Muscle layer of duodenum (tissue), 2 donors: Measurements from ENCODE around the gene ANKMY1.

ENCODE experiments used
- H3K27ac ChIP-seq: one replicate; pipeline ENCODE4 v1.7.0; 2013; ENCODE audit warnings: mild to moderate bottlenecking, low read length
- H3K27me3 ChIP-seq: one replicate; pipeline ENCODE4 v1.7.0; 2013; ENCODE audit warnings: low read depth, mild to moderate bottlenecking, control low read depth, low read length
- H3K36me3 ChIP-seq, 2 donors: one replicate each; pipeline ENCODE4 v1.7.0; 2013; ENCODE audit warnings: low read length in 2 of 2, control low read depth in 1 of 2, mild to moderate bottlenecking in 1 of 2; ENCODE audit not compliant: insufficient read depth in 2 of 2, control insufficient read depth in 1 of 2
- H3K4me1 ChIP-seq, 2 donors: one replicate each; pipeline ENCODE4 v1.7.0; 2013; ENCODE audit warnings: low read length in 2 of 2, mild to moderate bottlenecking in 2 of 2, control low read depth in 1 of 2, moderate library complexity in 1 of 2; ENCODE audit not compliant: insufficient read depth in 2 of 2, control insufficient read depth in 1 of 2
- H3K4me3 ChIP-seq, 2 donors: one replicate each; pipeline ENCODE4 v1.7.0; 2013; ENCODE audit warnings: low read length in 2 of 2, low read depth in 1 of 2, mild to moderate bottlenecking in 1 of 2
- H3K9me3 ChIP-seq, 2 donors: one replicate each; pipeline ENCODE4 v1.7.0; 2013; ENCODE audit warnings: low read length in 2 of 2, control low read depth in 1 of 2, mild to moderate bottlenecking in 1 of 2; ENCODE audit not compliant: control insufficient read depth in 1 of 2
- donor health status: healthy.

ANKMY1 gene

GRCh38 chr2:240510513-240511210 lies 47.1 kb downstream of the ANKMY1 start:
- H3K27ac ChIP-seq: no peak overlapping the region
- peaks cover 0 to 5% of the 10 kb centered on the region in 2 donors for H3K36me3 ChIP-seq

GRCh38 chr2:240509667-240510512 lies 47.9 kb downstream of the ANKMY1 start:
- peaks cover 0 to 5% of the 10 kb centered on the region in 2 donors for H3K36me3 ChIP-seq
- no peaks in the 10 kb centered on the region for H3K27me3 ChIP-seq
- no peak overlapping the region for H3K4me3 ChIP-seq
- no peaks in the 10 kb centered on the region for H3K9me3 ChIP-seq
- H3K4me1 ChIP-seq: peaks cover 3 to 5% of the 10 kb centered on the region in 2 donors
- no peak overlapping the region for H3K27ac ChIP-seq

More at GRCh38 chr2:240510513-240511210, 47.1 kb downstream of the ANKMY1 start:
- Histone ChIP-seq H3K9me3 (no peaks in the 10 kb centered on the region), H3K4me3 (no peak overlapping the region), H3K27me3 (no peaks in the 10 kb centered on the region), H3K4me1 (peaks cover 3 to 5% of the 10 kb centered on the region in 2 donors)

GRCh38 chr2:240508832-240509545 lies 48.8 kb downstream of the ANKMY1 start:
- Histone ChIP-seq H3K4me3 (no peak overlapping the region), H3K4me1 (peaks cover 2 to 3% of the 10 kb centered on the region in 2 donors), H3K36me3 (peaks cover 0 to 5% of the 10 kb centered on the region in 2 donors), H3K27me3 (no peaks in the 10 kb centered on the region), H3K27ac (no peak overlapping the region), H3K9me3 (no peaks in the 10 kb centered on the region)

- Histone ChIP-seq H3K27ac (no peak overlapping the region), H3K9me3 (no peaks in the 10 kb centered on the region), H3K4me1 (no peaks in the 10 kb centered on the region), H3K4me3 (no peak overlapping the region), H3K36me3 (peaks cover 0 to 5% of the 10 kb centered on the region in 2 donors), H3K27me3 (no peaks in the 10 kb centered on the region)
These were observed 50.0 kb downstream of the ANKMY1 start for GRCh38 chr2:240507778-240508251.

- Histone ChIP-seq H3K36me3 (peaks cover 0 to 5% of the 10 kb centered on the region in 2 donors), H3K4me3 (no peak overlapping the region)
These were observed 50.6 kb downstream of the ANKMY1 start for GRCh38 chr2:240507060-240507777.

GRCh38 chr2:240506406-240507059 lies 51.3 kb downstream of the ANKMY1 start:
- Histone ChIP-seq H3K27ac (no peak overlapping the region), H3K27me3 (no peaks in the 10 kb centered on the region), H3K4me1 (no peaks in the 10 kb centered on the region), H3K4me3 (no peak overlapping the region), H3K9me3 (no peaks in the 10 kb centered on the region), H3K36me3 (peaks cover 0 to 5% of the 10 kb centered on the region in 2 donors)

More at GRCh38 chr2:240507060-240507777, 50.6 kb downstream of the ANKMY1 start:
- Histone ChIP-seq H3K27me3 (no peaks in the 10 kb centered on the region), H3K4me1 (no peaks in the 10 kb centered on the region), H3K9me3 (no peaks in the 10 kb centered on the region), H3K27ac (no peak overlapping the region)

GRCh38 chr2:240505910-240506309 lies 51.9 kb downstream of the ANKMY1 start:
- Histone ChIP-seq H3K9me3 (no peaks in the 10 kb centered on the region), H3K4me1 (no peaks in the 10 kb centered on the region), H3K36me3 (peaks cover 0 to 5% of the 10 kb centered on the region in 2 donors), H3K27me3 (no peaks in the 10 kb centered on the region), H3K27ac (no peak overlapping the region), H3K4me3 (no peak overlapping the region)

- H3K27me3 ChIP-seq: no peaks in the 10 kb centered on the region
These were observed 53.9 kb downstream of the ANKMY1 start for GRCh38 chr2:240503848-240504247.

GRCh38 chr2:240503375-240503774 lies 54.4 kb downstream of the ANKMY1 start:
- Histone ChIP-seq H3K4me3 (no peak overlapping the region), H3K27ac (no peak overlapping the region), H3K4me1 (no peaks in the 10 kb centered on the region), H3K27me3 (no peaks in the 10 kb centered on the region), H3K36me3 (peaks cover 0 to 7% of the 10 kb centered on the region in 2 donors), H3K9me3 (no peaks in the 10 kb centered on the region)

More at GRCh38 chr2:240503848-240504247, 53.9 kb downstream of the ANKMY1 start:
- Histone ChIP-seq H3K36me3 (peaks cover 0 to 7% of the 10 kb centered on the region in 2 donors), H3K4me1 (no peaks in the 10 kb centered on the region), H3K4me3 (no peak overlapping the region), H3K9me3 (no peaks in the 10 kb centered on the region), H3K27ac (no peak overlapping the region)

GRCh38 chr2:240502430-240503121 lies 55.2 kb downstream of the ANKMY1 start:
- H3K9me3 ChIP-seq: no peaks in the 10 kb centered on the region
- H3K27me3 ChIP-seq: no peaks in the 10 kb centered on the region
- H3K4me3 ChIP-seq: no peak overlapping the region
- peaks cover 0 to 7% of the 10 kb centered on the region in 2 donors for H3K36me3 ChIP-seq
- H3K27ac ChIP-seq: no peak overlapping the region
- H3K4me1 ChIP-seq: no peaks in the 10 kb centered on the region
